ENCODE data around the gene FOCAD.

FOCAD gene

DNA sequence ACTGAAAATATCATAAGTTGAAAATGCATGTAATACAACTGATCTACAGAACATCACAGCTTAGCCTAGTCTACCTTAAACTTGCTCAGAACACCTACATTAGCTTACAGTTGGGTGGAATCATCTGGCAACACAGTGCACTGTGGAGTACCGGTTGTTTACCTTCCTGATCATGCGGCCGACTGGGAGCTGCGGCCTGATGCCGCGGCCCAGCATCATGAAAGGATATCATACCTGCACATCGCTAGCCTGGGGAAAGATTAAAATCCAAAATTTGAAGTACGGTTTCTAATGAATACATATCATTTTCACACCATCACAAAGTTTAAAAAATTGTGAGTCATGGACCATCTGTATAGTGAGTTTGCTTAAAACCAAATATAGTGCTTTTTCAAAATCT, 345.6 kb downstream of the FOCAD start:
- no peak for DNase-seq

DNA sequence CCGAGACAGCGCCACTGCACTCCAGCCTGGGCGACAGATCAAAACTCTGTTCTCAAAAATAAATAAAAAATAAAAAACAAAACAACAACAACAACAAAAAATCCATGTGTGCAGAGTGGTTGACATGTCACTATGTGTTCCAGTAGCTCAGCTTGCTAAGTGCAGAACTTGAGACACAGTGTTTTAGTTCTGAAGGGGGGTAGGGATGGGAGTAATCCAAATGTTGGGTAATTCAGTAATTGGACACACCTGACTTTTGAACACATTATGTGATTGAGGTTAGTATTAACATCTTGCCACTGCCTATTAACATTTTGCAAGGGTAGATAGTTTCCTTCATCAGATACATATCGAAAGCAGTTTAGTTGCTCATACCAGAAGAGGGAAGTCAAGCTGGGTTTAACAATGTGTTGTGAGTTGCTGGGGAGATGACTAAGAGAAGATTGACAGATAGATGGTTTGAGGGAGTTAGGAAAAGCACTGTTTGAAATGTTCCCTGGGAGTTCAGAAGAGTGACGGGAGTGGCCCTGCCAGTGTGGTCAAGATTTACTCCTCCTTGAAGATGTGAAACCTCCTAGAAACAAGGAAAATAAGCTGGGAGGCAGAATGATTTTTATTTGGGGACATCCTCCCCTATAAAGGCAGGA, 346.5 kb downstream of the FOCAD start:
- no peak for DNase-seq

- DNase-seq, result no peak
Observed at GRCh38 chr9:21031091-21031807, 347.2 kb downstream of the FOCAD start, which contains the start of gene HACD4. HACD4 (minus strand) TSS chr9:21031640; CDS start chr9:21031590, 50 bp downstream.

DNA sequence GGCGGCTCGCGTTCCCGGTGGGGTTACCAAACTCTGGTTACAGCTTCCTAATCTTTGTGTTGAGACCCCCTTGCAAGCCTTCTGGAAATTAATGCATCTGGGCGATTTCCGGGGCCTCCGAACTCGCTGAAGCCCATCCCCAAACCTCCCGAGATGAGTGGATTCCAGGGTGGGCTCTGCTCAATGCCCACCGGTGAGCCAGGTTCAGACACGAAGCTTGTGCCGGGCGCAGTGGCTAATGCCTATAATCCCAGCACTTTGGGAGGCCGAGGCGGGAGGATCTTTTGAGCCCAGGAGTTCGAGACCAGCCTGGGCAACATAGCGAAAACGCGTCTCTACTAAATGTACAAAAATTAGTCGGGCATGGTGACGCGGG, 347.7 kb downstream of the FOCAD start:
- no peak for DNase-seq

DNA sequence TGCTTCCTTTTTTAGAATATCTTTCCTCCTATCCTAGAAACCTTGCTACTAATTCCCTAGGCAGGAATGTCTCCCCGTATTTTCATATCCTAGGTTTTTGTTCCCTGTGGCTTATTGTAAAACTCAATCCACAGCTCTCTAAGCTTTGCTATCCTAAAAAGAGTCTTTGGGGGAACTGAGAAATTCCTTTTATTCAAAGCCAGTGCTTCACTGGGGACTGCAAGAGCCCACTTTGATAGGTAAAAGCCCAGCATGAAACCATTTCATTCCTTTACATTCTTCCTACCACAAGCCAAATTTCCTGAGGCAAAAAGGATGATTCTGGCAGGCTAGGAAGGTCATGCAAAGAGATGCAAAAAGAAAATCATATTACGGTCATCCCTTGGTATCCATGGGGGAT, 353.2 kb downstream of the FOCAD start:
- no peak for DNase-seq

DNA sequence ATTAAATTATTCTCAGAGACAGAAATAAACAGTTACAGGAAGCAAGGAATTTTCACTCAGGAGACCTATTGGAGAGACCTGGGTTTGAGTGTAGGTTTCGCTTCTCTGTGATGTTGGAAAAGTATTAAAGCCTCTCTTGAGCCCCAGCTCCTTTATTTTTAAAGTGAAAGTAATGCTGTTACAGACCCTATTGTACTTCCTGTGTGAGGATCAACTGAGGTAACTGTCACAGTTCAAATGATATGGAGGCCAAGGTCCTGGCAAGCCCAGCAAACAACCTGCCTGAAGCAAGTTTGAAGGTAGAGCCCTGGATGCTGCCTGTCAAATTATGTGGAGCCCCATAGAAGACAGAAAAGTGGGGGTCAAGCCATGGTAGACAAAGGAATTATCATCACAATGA, 355.2 kb downstream of the FOCAD start:
- DNase-seq, result no peak

- no peak for DNase-seq
Observed at GRCh38 chr9:21042466-21042865, 358.4 kb downstream of the FOCAD start.

DNA sequence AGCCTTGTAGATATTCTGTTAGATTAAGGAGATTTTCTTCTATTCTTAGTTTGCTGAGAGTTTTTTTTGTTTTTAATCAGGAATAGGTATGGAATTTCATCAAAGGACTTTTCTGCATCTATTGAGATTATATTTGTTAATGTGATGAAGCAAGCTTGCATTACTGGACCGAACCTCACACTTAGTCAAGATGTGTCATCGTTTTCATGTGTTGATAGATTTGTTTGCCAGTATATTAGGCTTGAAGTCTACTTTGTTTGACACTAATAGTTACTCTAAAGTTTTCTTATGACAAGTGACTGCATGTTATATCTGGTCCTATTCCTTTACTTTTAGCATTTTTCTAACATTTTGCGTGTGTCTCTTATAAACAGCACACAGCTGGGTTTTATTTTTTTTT, 359.8 kb downstream of the FOCAD start:
- DNase-seq, result no peak
